ENCODE measurements around the gene LPP.

- TF ChIP-seq, protein P1, sequence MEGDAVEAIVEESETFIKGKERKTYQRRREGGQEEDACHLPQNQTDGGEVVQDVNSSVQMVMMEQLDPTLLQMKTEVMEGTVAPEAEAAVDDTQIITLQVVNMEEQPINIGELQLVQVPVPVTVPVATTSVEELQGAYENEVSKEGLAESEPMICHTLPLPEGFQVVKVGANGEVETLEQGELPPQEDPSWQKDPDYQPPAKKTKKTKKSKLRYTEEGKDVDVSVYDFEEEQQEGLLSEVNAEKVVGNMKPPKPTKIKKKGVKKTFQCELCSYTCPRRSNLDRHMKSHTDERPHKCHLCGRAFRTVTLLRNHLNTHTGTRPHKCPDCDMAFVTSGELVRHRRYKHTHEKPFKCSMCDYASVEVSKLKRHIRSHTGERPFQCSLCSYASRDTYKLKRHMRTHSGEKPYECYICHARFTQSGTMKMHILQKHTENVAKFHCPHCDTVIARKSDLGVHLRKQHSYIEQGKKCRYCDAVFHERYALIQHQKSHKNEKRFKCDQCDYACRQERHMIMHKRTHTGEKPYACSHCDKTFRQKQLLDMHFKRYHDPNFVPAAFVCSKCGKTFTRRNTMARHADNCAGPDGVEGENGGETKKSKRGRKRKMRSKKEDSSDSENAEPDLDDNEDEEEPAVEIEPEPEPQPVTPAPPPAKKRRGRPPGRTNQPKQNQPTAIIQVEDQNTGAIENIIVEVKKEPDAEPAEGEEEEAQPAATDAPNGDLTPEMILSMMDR (IDR thresholded peaks at IDR 0.05) = peak in 1 of 3 experiments; percentile 22
- TF ChIP-seq POLR2AphosphoS5 (IDR thresholded peaks at IDR 0.05) = peak in 1 of 2 donors; percentile 42
- no peak for TF ChIP-seq POLR2A (IDR thresholded peaks at IDR 0.05; ENCODE audit: low read depth)
These were observed 208.5 kb downstream of the LPP start for GRCh38 chr3:188362405-188362831.
